ENCODE results near the gene TFDP1. TPM values are rescaled to one million over a fixed set of nuclear protein-coding genes. Genes with fewer than 3 reads are reported as not detected.
"Not testable (repeated sequence)": the region's sequence is repeated elsewhere in the genome, so short reads cannot be mapped to it uniquely, and the experiment has no call there.

The TFDP1 gene
- polyA plus RNA-seq, 5 donors = 77.4 to 87.3 (median 80.6) TPM

- DNase-seq = no peak
These were observed 20.1 kb upstream of the TFDP1 start for GRCh38 chr13:113564331-113565023.

GRCh38 chr13:113565526-113566226 lies 18.9 kb upstream of the TFDP1 start:
- no peak for DNase-seq

- DNase-seq = no peak
These were observed 18.4 kb upstream of the TFDP1 start for GRCh38 chr13:113566227-113566561.

GRCh38 chr13:113567681-113568080 lies 16.9 kb upstream of the TFDP1 start:
- DNase-seq = no peak

GRCh38 chr13:113573065-113573464 lies 11.5 kb upstream of the TFDP1 start:
- no peak for DNase-seq

DNA sequence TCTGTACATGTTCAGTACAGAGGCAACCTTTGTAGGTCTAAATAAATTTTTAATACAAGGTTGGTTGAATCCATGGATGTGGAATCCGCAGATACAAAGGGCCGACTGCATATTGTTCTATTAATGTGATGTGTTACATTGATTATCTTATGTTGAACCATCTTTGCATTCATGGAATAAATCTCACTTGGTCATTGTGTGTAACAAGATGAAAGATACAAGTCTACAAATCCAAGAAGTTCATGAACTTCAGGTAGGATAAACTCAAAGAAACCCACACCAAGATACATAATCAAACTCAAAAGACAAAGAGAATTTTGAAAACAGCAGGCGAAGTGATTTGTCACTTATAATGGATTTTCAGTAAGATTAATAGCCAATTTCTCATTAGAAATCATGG lies 8.0 kb upstream of the TFDP1 start:
- no peak for DNase-seq

DNA sequence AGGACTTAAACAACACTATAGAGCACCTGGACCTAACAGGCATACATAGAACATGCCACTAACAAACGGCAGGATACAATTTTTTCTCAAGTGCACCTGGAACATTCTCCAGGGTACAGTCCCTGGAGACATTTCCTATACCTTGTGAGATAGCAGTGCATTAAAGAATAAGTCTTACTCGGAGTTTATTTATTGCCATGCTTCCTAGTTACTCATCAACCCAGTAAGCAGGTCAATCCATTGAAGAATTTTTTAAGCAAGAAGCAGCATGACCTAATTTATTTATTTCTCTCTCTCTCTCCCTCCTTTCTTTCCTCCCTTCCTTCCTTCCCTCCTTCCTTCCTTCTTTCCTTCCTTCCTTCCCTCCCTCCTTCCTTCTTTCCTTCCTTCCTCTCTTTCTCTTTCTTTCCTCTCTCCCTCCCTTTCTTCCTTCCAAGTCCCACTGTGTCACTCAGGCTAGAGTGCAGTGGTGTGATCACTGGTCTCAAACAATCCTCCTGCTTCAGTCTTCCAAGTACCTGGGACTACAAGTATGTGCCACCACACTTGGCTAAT lies 6.6 kb upstream of the TFDP1 start:
- no peak for DNase-seq

DNA sequence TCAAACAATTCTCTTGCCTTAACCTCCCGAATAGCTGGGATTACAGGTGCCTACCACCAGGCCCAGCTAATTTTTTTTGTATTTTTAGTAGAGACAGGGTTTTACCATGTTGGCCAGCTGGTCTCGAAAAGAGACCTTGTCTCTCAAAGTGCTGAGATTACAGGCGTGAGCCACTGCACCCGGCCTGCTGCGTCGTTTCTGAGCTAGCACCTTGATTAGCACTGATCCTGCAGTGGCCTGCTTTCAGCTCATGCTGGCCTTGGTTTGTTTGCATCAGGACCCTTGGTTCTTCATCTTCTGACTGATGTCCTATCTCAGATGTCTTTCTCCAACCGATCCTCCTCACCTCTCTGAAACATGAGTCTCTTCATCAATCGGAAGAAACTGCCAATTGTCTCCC lies 4.9 kb upstream of the TFDP1 start:
- no peak for DNase-seq

DNA sequence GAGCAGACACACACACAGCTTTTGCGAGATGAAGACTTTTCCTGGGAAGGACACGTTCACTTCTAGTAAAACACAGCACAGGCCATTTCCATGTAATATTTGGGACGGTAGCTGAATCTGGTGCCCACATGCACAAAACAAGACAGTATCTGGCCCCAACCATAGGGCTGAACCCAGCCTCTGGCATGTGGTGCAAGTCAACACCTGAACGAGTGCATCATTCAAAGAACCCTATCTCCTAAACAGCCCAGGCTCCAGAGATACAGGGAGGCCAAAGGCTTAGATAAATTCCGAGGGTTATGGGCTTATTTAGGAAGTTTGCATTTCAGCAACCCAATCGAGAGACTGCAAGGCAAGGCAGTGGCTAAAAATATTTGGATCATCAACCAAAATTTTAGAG lies 2.7 kb upstream of the TFDP1 start:
- DNase-seq = no peak

- no peak for DNase-seq
These were observed 1.5 kb upstream of the TFDP1 start for GRCh38 chr13:113582841-113583631.

DNA sequence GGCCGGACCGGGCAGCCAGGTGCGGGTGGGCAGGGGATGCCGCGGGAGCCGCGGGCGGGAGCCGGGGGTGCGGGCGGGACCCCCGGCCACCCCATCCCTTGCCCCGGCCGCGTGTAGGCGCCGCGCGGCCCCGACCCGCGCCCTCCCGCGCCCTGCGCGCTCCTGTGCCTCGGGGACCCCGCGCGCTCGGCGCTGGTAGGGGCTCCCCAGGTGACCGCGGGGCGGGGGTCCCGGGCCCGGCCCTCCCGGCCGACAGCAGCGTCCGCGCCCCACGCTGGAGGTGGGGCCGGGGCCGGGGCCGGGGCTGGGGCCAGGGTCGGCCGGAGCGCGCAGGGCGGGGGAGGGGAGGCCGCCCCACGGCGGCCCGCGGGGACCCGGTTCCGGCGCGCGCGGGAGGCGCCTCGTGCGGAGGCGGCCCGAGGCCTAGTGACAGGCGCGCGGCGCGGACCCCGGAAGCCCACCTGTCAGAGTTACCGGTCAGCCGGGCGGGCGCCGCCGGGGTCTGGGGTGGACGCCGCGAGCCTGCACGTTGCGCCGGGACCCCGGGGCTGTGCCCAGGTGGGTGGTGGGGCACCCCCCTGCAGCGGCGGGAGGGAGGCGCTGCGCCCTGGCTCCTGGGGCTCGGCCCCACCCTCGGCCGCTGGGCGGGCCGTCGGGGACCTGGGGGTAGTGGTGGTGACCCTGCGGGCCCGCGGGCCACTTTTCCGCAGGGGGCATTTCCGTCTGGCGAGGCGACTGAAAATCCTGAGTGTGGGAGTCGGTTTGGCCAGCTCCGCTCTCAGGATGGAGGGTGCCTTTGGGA lies 518 bp downstream of the TFDP1 start:
- DNase-seq = no peak

GRCh38 chr13:113585896-113586295 lies 1.3 kb downstream of the TFDP1 start:
- DNase-seq = no peak

DNA sequence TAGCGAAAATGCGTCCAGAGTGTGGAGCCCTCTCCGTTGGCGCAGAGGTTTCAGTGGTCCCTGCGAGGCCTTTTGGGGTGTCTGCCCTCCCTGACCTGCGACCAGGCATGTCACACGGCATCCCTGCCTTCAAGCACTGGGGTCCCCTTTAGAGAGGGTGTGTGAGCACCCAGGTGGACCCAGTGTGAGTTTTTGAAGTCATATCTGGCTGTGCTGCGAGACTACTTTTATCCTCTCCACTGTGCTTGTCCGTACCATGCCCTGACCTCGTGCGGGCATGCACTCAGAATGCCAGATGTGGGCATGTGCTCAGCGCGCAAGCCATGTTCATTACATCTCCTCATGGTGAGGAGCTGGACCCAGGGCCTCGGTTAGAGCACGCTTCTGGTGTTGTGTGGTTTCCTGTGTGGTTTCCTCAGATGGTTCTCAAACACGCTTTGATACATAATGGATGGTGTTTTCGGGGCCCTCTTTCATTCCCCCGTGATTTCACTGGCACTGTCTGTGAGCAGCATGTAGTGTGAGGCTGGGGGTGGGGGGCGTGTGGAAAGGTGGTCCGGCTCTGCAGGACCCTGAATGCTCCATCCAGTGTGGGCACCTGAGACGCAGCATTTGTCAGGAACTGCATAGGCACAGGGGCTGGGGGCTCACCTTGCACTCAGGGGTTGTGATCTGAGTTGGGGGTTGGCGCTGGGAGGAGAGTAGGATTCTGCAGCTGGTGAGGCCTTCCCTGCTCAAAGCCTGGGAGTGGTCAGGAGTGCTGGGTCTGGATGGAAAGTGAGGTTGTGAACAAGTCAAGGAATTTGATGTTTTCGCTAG lies 2.3 kb downstream of the TFDP1 start:
- no peak for DNase-seq

GRCh38 chr13:113588394-113589111 lies 4.0 kb downstream of the TFDP1 start:
- DNase-seq = no peak

DNA sequence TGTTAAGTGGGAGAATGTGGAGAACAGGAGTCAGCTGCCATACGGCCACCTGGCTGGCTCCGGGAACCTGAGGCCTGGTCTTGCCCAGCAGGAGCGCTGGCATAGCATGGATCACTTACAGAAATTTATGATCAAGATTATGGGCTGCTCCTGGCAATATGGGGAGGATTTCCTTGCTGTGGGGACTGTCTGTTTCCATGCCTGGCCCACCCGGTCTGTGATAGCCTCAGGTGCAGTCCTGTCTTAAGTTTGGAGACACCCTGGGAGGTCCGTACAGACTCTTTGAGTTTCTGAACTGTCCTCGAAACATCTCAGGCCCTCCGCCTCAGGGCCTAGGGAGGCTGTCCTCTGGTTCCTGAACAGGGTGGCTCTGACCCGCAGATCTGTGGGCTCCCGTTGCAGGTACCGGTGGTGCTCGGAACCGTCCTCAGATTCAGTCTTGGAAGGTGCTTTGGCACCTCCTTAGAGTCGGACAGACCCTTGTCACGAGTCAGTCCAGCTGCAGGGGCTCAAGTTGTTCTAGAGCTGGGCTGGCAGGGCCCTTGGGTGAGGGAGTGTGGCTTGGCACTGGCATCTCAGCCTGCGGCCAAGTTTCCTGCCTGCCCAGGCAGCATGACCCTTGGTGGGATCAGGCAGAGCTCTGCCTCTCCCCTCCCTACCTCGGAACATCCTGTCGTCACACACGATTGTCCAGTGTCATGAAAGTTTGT lies 4.9 kb downstream of the TFDP1 start:
- DNase-seq = no peak

DNA sequence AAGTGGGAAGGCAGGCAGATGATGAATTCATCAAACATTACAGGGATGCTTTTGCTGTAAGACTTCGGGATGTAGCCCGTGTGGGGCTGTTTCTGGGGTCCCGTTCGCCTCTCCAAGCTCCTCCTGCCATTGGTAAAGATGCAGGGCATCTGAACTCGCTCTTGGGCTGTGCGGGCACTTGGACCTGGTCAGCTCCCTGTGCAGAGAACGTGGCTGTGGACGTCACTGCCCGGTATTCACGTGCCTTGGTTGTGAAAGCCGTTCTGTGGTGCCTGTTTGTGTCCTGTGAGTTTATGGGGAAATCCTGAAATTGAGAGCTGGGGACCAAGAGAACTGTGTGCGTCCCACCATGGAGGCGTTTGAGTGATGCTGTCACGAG lies 5.4 kb downstream of the TFDP1 start:
- DNase-seq = no peak

- DNase-seq = no peak
These were observed 7.2 kb downstream of the TFDP1 start for GRCh38 chr13:113591750-113592149.

GRCh38 chr13:113592571-113592970 lies 8.0 kb downstream of the TFDP1 start:
- DNase-seq = no peak

GRCh38 chr13:113594066-113594821 lies 9.7 kb downstream of the TFDP1 start:
- DNase-seq = not testable (repeated sequence)
